NCI-H1092 treated with DMSO at 0.1 percent for 48 hours (cell line): ENCODE measurements around the gene MYBPHL.
"Not testable (repeated sequence)": the region's sequence is repeated elsewhere in the genome, so short reads cannot be mapped to it uniquely, and the experiment has no call there.

ENCODE experiments used
- DNase-seq: peaks from one replicate; lab custom pipeline; 2025; lab: John Stamatoyannopoulos, UW

MYBPHL gene

DNA sequence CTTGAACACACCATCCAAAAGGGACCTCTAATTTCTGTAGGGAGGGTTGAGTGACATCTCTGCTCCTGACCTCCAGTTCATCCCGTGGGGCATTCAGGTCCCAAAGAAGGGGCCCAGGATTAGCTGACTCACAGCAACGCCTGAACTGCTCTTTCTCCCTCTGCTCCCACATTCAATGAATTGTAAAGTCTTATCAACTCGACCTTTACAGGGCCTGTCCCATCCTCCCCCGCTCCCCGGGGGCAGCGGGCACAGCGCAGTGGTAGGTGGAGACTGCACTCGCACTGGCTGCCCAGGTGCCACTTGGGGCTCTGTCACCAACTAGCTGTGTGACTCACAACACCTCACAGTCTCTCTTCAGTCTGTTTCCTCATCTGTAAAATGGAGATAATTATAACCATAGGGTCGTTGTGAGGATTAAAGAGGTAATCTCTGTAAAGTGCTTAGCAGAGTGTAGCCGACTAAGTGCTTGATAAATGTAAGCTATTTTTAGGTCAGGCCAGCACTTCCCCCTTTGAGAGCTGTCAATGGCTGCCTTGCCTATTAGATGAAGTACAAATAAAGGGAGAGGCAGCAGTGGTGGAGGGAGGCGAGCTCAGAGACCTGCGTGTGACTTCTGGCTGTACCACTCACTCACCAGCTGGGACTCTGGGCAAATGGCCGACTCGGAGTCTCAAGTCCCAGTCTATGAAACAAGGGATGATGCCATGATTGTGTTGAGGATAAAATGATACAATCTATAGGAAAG, 637 bp upstream of the MYBPHL start:
- peak; percentile 32 for DNase-seq

DNA sequence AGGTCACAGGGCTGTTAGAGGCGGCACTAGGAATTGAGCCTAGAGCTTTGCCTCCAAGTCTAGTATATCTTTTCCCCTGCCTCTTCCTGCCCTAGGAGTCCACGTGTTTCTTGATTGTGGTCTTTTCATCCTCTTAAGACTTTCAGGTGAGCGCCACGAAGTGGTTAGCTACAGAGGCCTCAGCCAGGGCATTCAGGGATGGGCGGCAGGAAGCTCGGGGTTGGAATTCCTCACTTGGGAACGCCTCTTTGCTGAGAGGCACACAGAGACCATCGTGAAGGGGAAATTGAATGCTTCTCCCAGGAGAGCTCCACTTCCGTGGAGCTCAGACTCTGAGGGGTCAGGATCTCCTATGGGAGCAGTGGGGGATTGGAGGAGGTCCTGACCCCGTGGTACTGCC, 820 bp downstream of the MYBPHL start:
- not testable (repeated sequence) for DNase-seq

GRCh38 chr1:109304226-109304920, 2.4 kb downstream of the MYBPHL start:
- no peak for DNase-seq

DNA sequence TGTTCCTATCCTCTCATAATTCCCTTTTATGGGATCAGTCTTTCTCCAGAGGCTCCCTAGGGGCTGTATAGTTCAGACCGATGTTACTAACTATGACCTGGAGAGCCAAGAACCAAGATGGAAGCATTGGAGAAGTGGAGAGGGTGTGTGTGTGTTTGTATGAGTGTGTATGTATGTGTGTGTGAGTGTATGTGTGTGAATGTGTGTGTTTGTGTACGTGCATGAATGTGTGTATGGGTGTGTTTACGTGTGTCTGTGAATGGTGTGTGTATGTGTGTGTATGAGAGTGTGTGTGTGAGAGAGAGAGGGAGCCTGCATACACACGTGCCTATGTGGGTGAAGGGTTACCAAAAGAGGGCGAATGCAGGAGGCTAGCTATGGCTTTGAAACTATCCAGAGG, 4.9 kb downstream of the MYBPHL start:
- no peak for DNase-seq

GRCh38 chr1:109300650-109301151, 6.1 kb downstream of the MYBPHL start:
- DNase-seq = no peak

DNA sequence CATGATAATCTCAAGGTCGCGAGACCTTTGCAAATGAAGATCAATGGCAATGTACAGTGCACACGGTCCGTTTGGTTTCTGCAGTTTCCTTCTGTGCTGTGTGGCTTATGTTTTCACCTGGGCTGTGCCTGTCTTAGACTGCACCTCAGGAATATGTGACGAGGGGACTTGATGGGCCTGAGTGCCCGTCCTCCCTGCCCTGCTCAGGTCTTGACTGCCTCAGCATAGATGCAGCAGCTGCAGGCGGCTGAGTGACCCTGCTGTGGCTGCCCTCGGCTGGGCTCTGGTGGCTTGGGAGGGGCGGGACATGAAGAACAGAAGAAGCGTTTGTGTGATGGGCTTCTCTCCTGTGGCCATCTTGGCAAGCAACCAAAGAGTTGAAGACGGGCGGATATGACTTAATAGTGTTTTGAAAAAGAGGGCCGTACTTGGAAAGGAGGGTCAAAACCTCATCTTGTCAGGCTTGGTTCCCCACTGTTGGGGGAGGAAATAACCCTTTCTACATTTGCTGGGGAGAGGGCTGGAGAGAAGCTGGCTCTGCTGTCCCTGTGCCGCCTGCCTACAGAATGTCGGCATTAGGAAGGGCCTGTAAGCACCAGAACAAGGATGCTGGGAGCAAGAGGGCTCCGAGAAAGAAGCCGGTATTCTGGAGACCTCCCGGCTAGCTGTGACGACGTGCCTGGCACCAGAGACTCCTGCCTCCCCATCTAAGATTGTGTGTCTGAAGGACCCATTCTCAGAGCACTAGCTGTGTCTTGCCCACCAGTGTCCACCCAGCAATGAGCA, 7.1 kb downstream of the MYBPHL start:
- DNase-seq = no peak

DNA sequence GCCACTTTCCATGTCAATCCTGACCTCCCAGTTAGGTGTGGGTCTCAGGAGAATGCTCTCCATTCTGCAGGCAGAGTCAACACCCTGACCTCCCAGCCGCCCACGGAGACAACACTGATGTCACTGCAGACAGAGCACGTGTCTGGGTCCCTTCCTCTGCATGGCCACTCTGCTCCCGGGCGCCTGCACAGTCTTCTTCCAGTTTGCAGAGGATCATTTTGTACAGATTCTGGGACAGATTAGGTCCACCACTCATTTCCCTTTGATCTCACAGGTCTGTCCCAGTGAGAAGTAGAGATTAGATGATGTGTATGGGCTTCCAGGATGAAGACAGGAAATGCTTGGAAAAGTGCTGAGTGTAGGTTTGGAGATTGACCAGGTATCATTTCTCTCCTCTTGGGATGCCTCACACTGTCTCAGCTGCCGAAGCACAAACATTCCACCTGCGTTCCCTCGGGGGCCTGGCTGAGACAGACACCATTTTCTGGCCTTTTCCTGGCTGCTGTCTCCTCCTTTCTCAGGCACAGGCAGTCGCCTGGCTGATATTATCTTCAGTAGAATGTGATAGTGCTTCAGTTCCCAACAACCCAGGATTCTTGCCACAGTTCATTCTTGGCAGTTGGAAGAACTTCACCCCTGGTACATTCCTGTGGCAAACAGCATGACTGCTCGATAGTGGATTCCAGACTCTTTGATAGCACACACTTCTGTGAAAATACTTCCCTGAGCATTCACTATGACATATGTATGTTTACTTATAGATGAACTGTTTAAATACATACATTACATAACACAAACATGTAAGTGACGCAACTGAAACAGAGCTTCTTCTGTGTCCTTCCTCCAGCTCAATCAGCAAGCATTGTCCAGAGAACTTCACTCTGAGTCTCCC, 7.9 kb downstream of the MYBPHL start:
- DNase-seq = no peak

DNA sequence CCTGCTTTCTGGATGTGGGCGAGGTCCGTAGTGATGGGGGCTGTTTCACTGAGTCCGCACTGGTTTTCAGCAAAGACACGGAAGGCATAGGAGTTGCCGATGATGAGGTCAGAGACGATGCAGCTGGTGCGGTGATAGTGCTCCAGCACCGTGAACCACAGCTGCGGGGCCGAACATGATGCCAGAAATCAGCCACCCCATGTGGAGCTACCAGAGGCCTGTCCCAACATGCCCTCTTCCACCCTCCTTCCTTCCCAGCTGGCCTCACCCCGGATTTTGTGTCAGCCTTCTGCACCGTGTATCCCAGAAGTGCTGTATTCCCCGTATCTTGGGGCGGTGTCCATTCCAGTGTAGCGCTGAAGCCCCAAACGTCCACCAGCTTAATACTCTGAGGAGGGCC, 10.0 kb downstream of the MYBPHL start:
- no peak for DNase-seq

DNA sequence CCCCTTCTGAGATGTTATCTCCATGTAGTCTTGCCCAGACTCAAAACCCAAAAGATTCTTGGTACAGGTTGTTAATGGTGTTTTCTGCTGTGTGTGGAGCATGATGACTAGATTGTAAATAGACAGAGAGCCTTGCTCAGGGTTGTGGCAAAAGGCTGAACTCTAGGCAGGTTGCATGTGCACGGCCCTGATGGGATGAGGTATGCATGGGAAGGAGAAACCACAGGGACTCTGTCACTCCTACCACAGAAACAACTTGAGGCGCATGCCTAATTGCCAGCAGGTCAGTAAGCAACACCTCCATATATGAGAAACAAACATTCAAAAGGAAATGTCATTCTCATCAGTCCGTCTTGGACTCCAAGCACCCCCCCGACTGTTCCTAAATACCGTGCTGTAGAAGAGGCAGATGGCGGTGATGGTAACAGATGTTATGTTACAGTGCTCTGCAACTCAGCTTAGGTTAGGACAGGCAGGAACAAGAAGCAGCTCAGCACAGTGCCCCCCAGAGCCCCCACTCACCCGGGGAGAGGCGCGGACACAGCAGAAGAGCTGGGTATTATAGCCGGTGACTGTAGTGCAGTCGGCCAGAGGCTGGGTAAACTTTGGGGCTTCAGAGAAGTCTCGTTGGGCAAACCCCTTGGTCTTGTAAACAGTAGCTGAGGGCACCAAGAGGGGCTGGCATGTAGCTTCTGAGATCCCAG, 10.9 kb downstream of the MYBPHL start:
- no peak for DNase-seq

GRCh38 chr1:109294481-109294880, 12.3 kb downstream of the MYBPHL start:
- DNase-seq = no peak

GRCh38 chr1:109293026-109293425, 13.8 kb downstream of the MYBPHL start:
- DNase-seq = no peak

GRCh38 chr1:109292364-109292763, 14.4 kb downstream of the MYBPHL start:
- DNase-seq = no peak

GRCh38 chr1:109290998-109291397, 15.8 kb downstream of the MYBPHL start:
- DNase-seq = no peak

DNA sequence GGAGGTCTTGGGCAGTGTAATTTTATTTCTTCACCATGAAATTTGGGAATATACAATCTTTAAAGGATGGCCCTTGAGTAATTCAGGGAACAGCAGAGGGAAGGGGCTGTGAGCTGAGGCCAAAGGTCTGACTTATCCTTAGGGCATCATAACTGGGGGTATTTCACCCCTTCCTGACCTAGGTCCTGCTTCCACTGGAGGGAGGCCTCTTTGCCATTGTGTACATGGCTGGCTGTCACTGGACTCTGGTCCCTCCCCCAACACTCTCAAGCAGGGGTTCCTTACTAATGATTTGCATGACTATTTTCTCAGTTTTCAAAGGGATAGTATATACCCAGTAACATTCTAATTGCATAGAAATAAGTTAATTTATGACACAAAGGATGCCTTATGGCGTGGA, 16.7 kb downstream of the MYBPHL start:
- no peak for DNase-seq

GRCh38 chr1:109286762-109287161, 20.0 kb downstream of the MYBPHL start:
- DNase-seq = not testable (repeated sequence)

GRCh38 chr1:109283748-109284600, 22.8 kb downstream of the MYBPHL start:
- DNase-seq = no peak

- peak; percentile 97 for DNase-seq
Observed at GRCh38 chr1:109282952-109283747, 23.7 kb downstream of the MYBPHL start, which contains the start of gene PSRC1. TSS of gene PSRC1 (minus strand) at chr1:109283145.

- DNase-seq = no peak
Observed at GRCh38 chr1:109282497-109282951, 24.3 kb downstream of the MYBPHL start.
